GM19043 (cell line): ENCODE data around the gene UBA52.

Experiments
- ATAC-seq: cut with Tn5 transposase; IDR thresholded peaks from one replicate; pipeline ENCODE4 v1.9.1; 2021; ENCODE audit warnings: low read depth; ENCODE audit not compliant: unreplicated experiment

UBA52 gene

GRCh38 chr19:18607226-18608101, 35.8 kb downstream of the UBA52 start:
- no peak for ATAC-seq

- ATAC-seq: no peak
Observed at GRCh38 chr19:18608102-18608804, 36.6 kb downstream of the UBA52 start.

GRCh38 chr19:18608805-18609716, 37.4 kb downstream of the UBA52 start:
- no peak for ATAC-seq

GRCh38 chr19:18609717-18610051, 38.0 kb downstream of the UBA52 start:
- ATAC-seq: no peak

- no peak for ATAC-seq
Observed at GRCh38 chr19:18610245-18610555, 38.5 kb downstream of the UBA52 start.

- no peak for ATAC-seq
Observed at GRCh38 chr19:18610556-18611326, 39.1 kb downstream of the UBA52 start.

GRCh38 chr19:18611327-18612050, 39.8 kb downstream of the UBA52 start:
- no peak for ATAC-seq

GRCh38 chr19:18612051-18612771, 40.6 kb downstream of the UBA52 start:
- ATAC-seq: no peak

- no peak for ATAC-seq
Observed at GRCh38 chr19:18612772-18613588, 41.3 kb downstream of the UBA52 start, which contains the start of gene TMEM59L. TSS of gene TMEM59L (plus strand) at chr19:18612870. CDS start at chr19:18612959, 89 bp downstream.

- ATAC-seq: no peak
Observed at GRCh38 chr19:18613589-18614234, 42.1 kb downstream of the UBA52 start.

- ATAC-seq: no peak
Observed at GRCh38 chr19:18616023-18616422, 44.4 kb downstream of the UBA52 start.

GRCh38 chr19:18617562-18617961, 45.9 kb downstream of the UBA52 start:
- ATAC-seq: no peak

- no peak for ATAC-seq
Observed at GRCh38 chr19:18618236-18618635, 46.6 kb downstream of the UBA52 start.

GRCh38 chr19:18620311-18620710, 48.7 kb downstream of the UBA52 start:
- no peak for ATAC-seq

- no peak for ATAC-seq
Observed at GRCh38 chr19:18620902-18621301, 49.2 kb downstream of the UBA52 start.

- no peak for ATAC-seq
Observed at GRCh38 chr19:18626906-18627305, 55.2 kb downstream of the UBA52 start.
